Stimulated activated CD4-positive, alpha-beta T cell treated with anti-CD3 and anti-CD28 coated beads, TNF-alpha, amount 100 ng/mL, for 1 hour (primary cell): ENCODE data around the gene MOAP1.
"Not testable (repeated sequence)": the region's sequence is repeated elsewhere in the genome, so short reads cannot be mapped to it uniquely, and the experiment has no call there.

Experiments used
- DNase-seq, 3 donors: peaks; one replicate each; pipeline ENCODE4 v3.0.0-alpha.2; 2020; ENCODE audit warnings: low read depth in 3 of 3, low spot score in 1 of 3

Gene MOAP1

GRCh38 chr14:93184391-93185348 is at the start of gene MOAP1, which contains the start of gene LYSET:
Gene MOAP1, minus strand, starts transcription at chr14:93184897. Its CDS starts 655 bp downstream, at chr14:93184242.
Gene LYSET, plus strand, starts transcription at chr14:93185317. Its CDS starts 89 bp downstream, at chr14:93185406.
- DNase-seq = peak; percentile 77 to 86 (median 81)

GRCh38 chr14:93233078-93233477 is 48.4 kb upstream of the MOAP1 start:
- DNase-seq = not testable (repeated sequence)

- DNase-seq = no peak
Measured at GRCh38 chr14:93232159-93232558, 47.5 kb upstream of the MOAP1 start.

- DNase-seq = no peak
Measured at GRCh38 chr14:93231129-93231979, 46.7 kb upstream of the MOAP1 start.

DNA sequence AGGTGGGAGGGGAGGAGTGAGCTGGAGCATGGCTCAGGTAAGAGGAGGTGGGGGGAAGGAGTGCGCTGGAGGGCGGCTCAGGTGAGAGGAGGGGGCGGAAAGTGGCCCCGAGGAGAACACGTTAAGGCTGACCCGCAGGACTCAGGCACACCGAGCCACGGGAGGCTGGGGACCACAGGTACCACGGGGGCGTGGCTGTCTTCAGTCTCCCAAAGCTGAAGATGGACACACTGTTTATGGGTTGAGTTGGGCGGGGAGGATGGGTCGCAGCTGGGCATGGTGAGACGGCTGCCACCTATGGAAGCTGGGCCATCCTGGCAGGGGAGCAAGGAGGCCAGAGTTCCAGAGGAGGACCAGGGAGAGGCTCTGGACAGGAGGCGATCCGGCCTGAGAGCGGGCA is 45.8 kb upstream of the MOAP1 start:
- no peak for DNase-seq

- no peak for DNase-seq
Measured at GRCh38 chr14:93228550-93228949, 43.9 kb upstream of the MOAP1 start.

GRCh38 chr14:93223565-93223964 is 38.9 kb upstream of the MOAP1 start:
- DNase-seq = no peak

DNA sequence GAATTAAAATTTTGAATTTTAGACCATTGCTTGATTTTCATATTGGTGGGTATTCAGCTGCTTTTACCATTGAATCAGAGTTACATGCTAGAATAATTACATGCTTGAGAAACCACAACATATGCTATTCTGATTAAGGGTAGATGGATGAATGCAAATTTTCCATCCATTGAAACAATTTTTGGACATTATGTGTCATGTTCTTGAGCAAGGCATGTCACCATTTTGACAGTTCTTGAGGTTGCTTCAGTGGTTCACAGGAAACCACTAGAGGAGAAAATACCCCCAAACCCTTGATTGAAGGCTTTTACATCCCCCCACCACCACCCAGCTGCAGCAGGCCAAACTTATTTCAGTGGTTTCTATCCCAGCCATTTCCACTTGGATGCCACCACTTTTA is 35.8 kb upstream of the MOAP1 start:
- no peak for DNase-seq

DNA sequence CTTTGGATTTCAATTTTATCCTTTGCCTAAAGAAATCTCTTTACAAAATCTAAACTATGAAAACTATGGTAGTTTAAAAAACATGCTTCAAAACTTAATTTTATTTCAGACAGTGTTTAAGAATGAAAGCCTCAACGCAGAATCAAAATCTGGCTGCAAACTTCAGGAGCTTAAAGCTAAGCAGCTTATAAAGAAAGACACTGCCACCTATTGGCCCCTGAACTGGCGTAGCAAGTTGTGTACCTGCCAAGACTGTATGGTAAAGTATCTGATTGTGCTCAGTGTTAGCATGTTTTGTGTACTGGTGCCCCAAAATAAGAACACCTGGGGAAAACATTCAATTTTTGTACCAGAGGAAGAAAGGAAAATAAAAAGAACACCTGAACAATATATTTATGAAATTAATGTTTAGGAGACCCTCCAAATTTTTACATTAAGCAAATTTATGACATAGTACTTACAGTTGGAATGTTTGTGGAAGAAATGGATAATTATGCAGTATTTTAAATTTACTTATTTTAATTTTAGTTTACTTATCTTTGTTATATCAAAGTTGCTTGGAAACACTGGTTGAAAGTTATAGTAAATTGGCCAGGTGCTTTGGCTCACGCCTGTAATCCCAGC is 34.5 kb upstream of the MOAP1 start:
- DNase-seq = no peak

DNA sequence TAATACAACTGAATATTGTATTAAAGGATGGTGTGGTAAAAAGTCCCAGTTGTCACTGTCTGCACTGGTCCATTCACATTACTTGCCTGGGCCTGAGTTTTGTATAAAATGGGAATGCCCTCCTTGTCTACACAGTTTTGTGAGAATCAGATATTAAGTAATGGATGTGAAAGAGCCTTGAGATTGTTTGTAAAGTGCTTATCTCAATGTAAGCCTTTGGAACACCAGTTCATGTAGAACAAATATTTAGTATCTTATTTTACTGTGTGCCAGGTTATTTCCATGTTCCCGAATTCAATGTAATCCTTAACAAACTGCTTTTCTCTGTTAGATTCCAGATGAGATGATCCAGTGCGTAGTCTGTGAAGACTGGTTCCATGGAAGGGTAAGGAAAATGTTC is 29.9 kb upstream of the MOAP1 start:
- no peak for DNase-seq

DNA sequence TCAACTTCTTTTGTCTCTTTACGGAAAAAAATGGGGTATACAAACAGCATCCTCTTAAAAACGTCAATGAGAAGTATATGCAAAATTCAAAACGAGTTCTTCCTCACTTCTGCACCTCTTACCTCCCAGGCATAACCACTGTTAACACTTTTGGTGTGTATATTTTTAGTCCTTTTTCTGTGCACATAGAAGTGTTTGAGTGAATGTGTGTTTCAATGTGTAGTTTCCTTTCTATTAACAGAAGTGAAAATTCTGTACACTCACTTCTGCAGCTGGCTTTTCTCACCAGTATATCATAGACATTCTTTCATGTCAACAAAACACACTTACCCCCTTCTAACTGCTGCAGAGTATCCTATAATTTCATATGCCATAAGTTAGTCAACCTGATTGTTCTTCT is 27.7 kb upstream of the MOAP1 start:
- DNase-seq = no peak

- no peak for DNase-seq
Measured at GRCh38 chr14:93207468-93208308, 23.0 kb upstream of the MOAP1 start.

DNA sequence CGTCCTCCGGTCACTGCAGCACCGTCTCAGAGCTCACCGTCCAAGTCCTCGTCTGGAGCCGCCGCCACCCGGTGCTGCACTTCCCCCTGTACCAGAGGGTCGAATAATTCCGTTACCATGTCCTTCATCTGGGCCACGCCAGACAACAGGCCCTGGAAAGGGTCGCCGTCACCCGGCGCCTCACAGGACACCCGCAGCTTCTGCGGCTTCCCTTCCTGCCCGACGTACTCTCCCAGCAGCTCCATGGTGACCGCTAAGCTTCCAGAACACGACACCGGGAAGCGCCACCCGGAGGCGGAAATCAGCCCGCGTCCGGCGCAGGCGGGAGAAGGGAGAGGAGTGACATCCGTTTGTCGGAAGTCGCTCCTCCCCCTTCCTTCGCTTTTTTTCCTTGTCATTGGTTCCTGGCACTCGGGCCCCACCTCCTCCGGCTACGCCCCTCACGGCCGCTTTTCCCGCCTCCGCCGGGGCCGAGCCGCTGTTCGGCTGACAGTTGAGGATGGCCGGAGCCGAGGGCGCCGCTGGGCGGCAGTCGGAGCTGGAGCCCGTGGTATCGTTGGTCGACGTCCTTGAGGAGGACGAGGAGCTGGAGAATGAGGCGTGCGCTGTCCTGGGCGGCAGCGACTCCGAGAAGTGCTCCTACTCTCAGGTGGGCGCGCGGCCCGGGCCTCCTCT is 22.2 kb upstream of the MOAP1 start, which contains the start of the genes GON7 and UBR7:
TSS of gene GON7 (minus strand) at position 273 of the 675 bp plus-strand sequence. CDS start at position 245, 28 bp downstream.
TSS of gene UBR7 (plus strand) at position 464 of the 675 bp plus-strand sequence. CDS start at position 500, 36 bp downstream.
- peak; percentile 57 to 76 (median 67) for DNase-seq

DNA sequence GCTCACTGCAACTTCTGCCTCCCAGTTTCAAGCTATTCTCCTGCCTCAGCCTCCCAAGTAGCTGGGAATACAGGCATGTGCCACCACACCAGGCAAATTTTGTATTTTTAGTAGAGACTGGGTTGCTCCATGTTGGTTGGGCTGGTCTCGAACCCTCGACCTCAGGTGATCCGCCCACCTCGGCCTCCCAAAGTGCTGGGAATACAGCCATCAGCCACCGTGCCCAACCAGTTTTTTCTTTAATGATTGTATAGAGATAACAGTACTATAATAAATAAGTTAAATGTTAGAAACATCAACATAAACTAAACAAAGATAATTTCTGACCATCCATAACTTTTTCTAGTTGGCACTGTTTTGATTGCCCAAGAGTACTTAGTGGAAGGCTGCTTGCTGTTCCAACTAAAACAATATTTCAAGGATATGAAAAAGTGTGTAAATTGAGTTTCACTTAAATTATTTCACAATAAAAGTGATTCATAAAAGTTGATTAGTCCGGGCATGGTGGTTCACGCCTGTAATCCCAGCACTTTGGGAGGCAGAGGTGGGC is 16.5 kb upstream of the MOAP1 start:
- DNase-seq = no peak

DNA sequence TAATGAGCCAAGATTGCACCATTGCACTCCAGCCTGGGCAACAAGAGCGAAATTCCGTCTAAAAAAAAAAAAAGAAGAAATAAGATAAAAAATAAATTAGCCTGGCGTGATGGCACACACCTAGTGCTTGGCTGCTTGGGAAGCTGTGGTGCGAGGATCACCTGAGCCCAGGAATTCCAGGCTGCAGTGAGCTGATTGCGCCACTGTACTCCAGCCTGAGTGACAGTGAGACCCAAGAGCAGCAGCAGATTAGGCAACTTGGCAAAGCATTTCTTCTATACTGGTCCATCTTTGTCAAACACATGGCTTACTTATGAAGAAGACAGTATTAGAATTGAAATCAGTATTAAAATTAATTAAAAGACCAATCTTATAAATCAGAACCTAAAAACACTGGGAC is 15.9 kb upstream of the MOAP1 start:
- DNase-seq = no peak

DNA sequence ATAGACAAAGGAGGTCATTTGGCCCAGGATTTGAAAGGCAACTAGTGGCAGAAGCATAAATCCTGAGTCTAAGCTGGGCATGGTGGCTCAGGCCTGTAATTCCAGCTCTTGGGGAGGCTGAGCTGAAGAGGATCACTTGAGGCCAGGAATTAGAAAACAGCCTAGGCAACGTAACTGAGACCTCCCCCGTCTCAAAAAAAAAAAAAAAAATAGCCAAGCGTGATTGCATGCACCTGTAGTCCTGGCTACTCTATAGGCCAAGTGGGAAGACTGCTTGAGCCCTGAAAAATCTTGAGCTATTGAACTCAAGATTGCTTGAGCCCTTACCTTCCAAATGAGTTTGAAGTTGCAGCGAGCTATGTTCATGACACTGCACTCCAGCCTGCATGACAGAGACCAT is 14.3 kb upstream of the MOAP1 start:
- no peak for DNase-seq

GRCh38 chr14:93195316-93195999 is 10.8 kb upstream of the MOAP1 start:
- DNase-seq = no peak

DNA sequence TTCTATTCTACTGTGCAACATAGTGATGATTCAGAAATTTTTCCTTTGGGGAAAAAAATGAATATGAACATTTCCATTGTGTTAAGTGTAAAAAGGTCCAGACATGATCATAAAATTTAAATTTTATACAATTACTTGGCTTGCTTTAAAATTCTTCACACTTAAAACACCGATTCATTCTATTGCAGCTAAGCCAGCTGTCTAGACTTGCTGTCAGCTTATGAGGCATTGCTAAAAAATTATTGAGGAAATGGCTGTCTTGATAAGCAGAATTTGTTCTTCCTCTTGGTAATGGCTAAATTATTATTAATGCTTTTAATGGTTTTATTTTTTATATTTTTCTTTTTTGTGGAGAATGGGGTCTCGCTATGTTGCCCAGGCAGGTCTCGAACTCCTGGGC is 2.3 kb upstream of the MOAP1 start:
- no peak for DNase-seq

- no peak for DNase-seq
Measured at GRCh38 chr14:93186466-93186865, 1.8 kb upstream of the MOAP1 start.
